CD4-positive, CD25-positive, alpha-beta regulatory T cell (primary cell): Measurements from ENCODE around the gene ADARB1. TPM values are rescaled to one million over a fixed set of nuclear protein-coding genes. Genes with fewer than 3 reads are reported as not detected.

Source experiments
- ATAC-seq, 2 donors: fragments of 150-1000 bp; cut with Tn5 transposase; one replicate each; pipeline ENCODE4 v1.10.0; 2021; ENCODE audit warnings: low read depth in 2 of 2, moderate number of reproducible peaks in 2 of 2, moderate library complexity in 1 of 2
- DNase-seq, 3 donors: peaks; one replicate each; pipeline versions ENCODE4 v3.0.0 to v3.0.0-alpha.2; 2012 to 2022; ENCODE audit warnings: mixed read lengths in 1 of 3
- H3K27ac ChIP-seq: one replicate; pipeline ENCODE4 v1.7.0; 2013; ENCODE audit warnings: mild to moderate bottlenecking, low read length; ENCODE audit not compliant: insufficient read depth, poor library complexity, severe bottlenecking
- H3K27me3 ChIP-seq: one replicate; pipeline ENCODE4 v1.7.0; 2013; ENCODE audit warnings: low read length; ENCODE audit not compliant: control insufficient read depth, insufficient read depth
- H3K36me3 ChIP-seq: one replicate; pipeline ENCODE4 v1.7.0; 2013; ENCODE audit warnings: mild to moderate bottlenecking, low read length, moderate library complexity; ENCODE audit not compliant: control insufficient read depth, insufficient read depth
- H3K4me1 ChIP-seq: 2 replicates; pipeline ENCODE4 v1.7.0; 2013; ENCODE audit warnings: mild to moderate bottlenecking, low read length; ENCODE audit not compliant: insufficient read depth, control insufficient read depth, poor library complexity, severe bottlenecking
- H3K4me3 ChIP-seq: one replicate; pipeline ENCODE4 v1.7.0; 2013; ENCODE audit warnings: low read depth, mild to moderate bottlenecking, low read length, moderate library complexity
- H3K9me3 ChIP-seq, 2 experiments: 1 replicate in 1 of 2; 2 replicates in 1 of 2; pipeline ENCODE4 v1.7.0; 2013; ENCODE audit warnings: low read length in 2 of 2, mild to moderate bottlenecking in 1 of 2, moderate library complexity in 1 of 2; ENCODE audit not compliant: control insufficient read depth in 2 of 2
- H3K27ac Mint-ChIP-seq, 3 donors: one replicate each; pipeline ENCODE4 v1.8.0; 2020 to 2022; ENCODE audit warnings: mild to moderate bottlenecking in 3 of 3, mixed read lengths in 3 of 3, moderate library complexity in 2 of 3
- H3K27me3 Mint-ChIP-seq: one replicate; pipeline ENCODE4 v1.8.0; 2022; ENCODE audit warnings: mild to moderate bottlenecking, mixed read lengths
- H3K36me3 Mint-ChIP-seq: one replicate; pipeline ENCODE4 v1.8.0; 2020; ENCODE audit warnings: mixed read lengths
- H3K4me1 Mint-ChIP-seq, 4 donors: one replicate each; pipeline ENCODE4 v1.8.0; 2020 to 2022; ENCODE audit warnings: mixed read lengths in 4 of 4, mild to moderate bottlenecking in 1 of 4
- H3K4me3 Mint-ChIP-seq, 4 donors: one replicate each; pipeline ENCODE4 v1.8.0; 2020 to 2022; ENCODE audit warnings: mild to moderate bottlenecking in 4 of 4, mixed read lengths in 4 of 4, moderate library complexity in 3 of 4
- H3K9me3 Mint-ChIP-seq, 7 donors: one replicate each; pipeline ENCODE4 v1.8.0; 2020 to 2022; ENCODE audit warnings: mixed read lengths in 7 of 7, mild to moderate bottlenecking in 3 of 7, moderate library complexity in 2 of 7
- polyA plus RNA-seq, 4 donors: library from polyadenylated mRNA; unstranded; fragments of 300-500 nt; fragmentation: Illumina TruSeq; gene quantifications; one replicate each; pipeline ENCODE4 v1.2.3, GENCODE V29; 2021
- total RNA-seq: library from RNA; stranded (reverse); gene quantifications from one replicate; pipeline ENCODE4 v1.2.3, GENCODE V29; 2022

The ADARB1 gene
- total and polyA plus RNA-seq, 5 donors from 2014 or later: 2.8 to 52.9 (median 5.6) TPM

DNA sequence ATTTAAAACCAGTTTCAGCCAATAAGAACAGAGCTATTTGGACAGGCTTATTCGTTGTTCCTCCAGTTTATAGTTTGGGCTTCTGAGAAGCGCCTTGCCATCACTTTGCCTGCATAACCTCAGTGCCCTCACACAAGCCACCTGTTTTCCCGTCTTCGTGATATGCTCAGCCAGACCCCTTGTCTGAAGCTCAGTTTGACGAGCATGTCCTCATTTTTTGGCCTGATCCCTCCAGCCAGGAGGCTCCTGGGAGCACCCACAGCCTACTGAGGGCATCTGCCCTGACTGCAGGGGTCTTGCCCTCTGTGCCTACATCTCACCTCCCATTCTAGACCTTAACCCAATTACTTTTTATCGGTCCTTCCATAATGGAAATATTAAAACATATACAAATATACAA is 95.3 kb downstream of the ADARB1 start:
- no peak overlapping the region for H3K4me3 ChIP-seq
- no peak overlapping the region for H3K27ac ChIP-seq
- peaks cover 14 to 40% (median 26%) of the 10 kb centered on the region in 4 donors for H3K4me1 Mint-ChIP-seq
- DNase-seq: no peak
- H3K9me3 Mint-ChIP-seq: no peaks in the 10 kb centered on the region
- H3K36me3 Mint-ChIP-seq: peaks cover 15% of the 10 kb centered on the region
- no peaks in the 10 kb centered on the region for H3K27me3 Mint-ChIP-seq
- no peaks in the 10 kb centered on the region for H3K9me3 ChIP-seq
- H3K4me3 Mint-ChIP-seq: no peak overlapping the region
- ATAC-seq: no peak
- H3K27me3 ChIP-seq: no peaks in the 10 kb centered on the region
- H3K4me1 ChIP-seq: peaks cover 19% of the 10 kb centered on the region
- H3K36me3 ChIP-seq: peaks cover 11% of the 10 kb centered on the region
- peak overlapping the region in 2 of 3 donors; percentile 37 to 54 for H3K27ac Mint-ChIP-seq

DNA sequence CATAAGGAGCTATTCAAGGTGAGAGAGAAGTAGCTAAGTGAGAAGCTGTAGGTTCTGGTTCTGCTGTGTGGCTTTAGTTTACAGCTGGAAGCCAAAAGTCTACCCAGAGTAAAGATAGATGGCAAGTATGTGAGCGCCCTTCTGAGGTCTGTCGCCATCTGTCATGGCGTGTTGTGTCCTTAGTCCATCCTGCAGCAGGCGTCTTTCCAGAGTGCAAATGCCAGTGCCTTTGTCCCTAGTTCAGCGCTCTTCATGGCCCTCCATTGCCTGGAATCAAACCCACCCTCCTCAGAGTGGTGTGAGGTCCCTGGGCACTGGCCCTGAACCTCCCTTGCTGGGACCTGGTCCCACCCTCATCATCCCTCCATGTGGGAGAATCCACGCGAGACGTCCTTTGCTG is 96.6 kb downstream of the ADARB1 start:
- no peak overlapping the region for H3K4me3 ChIP-seq
- no peaks in the 10 kb centered on the region for H3K27me3 Mint-ChIP-seq
- H3K36me3 Mint-ChIP-seq: peaks cover 16% of the 10 kb centered on the region
- H3K36me3 ChIP-seq: peaks cover 14% of the 10 kb centered on the region
- no peak for ATAC-seq
- peaks cover 14 to 40% (median 26%) of the 10 kb centered on the region in 4 donors for H3K4me1 Mint-ChIP-seq
- no peaks in the 10 kb centered on the region for H3K9me3 ChIP-seq
- no peaks in the 10 kb centered on the region for H3K9me3 Mint-ChIP-seq
- peak overlapping the region in 1 of 3 donors; percentile 63 for H3K27ac Mint-ChIP-seq
- no peaks in the 10 kb centered on the region for H3K27me3 ChIP-seq
- no peak for DNase-seq
- H3K4me3 Mint-ChIP-seq: no peak overlapping the region
- H3K4me1 ChIP-seq: peaks cover 19% of the 10 kb centered on the region
- no peak overlapping the region for H3K27ac ChIP-seq

DNA sequence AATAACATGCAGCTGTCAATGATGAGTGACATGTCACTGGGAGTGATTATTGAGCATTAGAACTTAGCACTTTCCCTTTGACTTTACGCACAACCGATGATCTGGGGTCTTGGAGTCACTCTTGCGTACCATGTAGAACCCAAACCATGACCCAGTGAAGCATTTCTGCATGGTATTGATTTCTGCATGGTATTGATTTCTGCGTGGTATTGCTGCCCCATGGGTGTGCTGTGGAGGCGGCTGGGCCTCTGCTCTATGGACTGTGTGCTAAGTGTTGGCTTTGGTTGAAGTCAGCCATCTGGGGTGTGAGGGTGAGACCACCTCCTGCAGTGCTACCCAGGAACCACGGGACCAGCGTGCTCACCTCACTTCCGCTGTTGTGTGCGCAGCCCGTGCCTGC is 98.0 kb downstream of the ADARB1 start:
- H3K4me1 Mint-ChIP-seq: peaks cover 14 to 32% (median 25%) of the 10 kb centered on the region in 4 donors
- DNase-seq (no peak), ATAC-seq (no peak)
- no peak overlapping the region for H3K4me3 ChIP-seq
- H3K27me3 Mint-ChIP-seq: no peaks in the 10 kb centered on the region
- no peak overlapping the region for H3K4me3 Mint-ChIP-seq
- H3K9me3 Mint-ChIP-seq: no peaks in the 10 kb centered on the region
- H3K4me1 ChIP-seq: peaks cover 19% of the 10 kb centered on the region
- no peaks in the 10 kb centered on the region for H3K9me3 ChIP-seq
- peaks cover 30% of the 10 kb centered on the region for H3K36me3 Mint-ChIP-seq
- H3K27me3 ChIP-seq: no peaks in the 10 kb centered on the region
- H3K27ac Mint-ChIP-seq: peak overlapping the region in 1 of 3 donors; percentile 63
- H3K36me3 ChIP-seq: peaks cover 24% of the 10 kb centered on the region
- no peak overlapping the region for H3K27ac ChIP-seq

DNA sequence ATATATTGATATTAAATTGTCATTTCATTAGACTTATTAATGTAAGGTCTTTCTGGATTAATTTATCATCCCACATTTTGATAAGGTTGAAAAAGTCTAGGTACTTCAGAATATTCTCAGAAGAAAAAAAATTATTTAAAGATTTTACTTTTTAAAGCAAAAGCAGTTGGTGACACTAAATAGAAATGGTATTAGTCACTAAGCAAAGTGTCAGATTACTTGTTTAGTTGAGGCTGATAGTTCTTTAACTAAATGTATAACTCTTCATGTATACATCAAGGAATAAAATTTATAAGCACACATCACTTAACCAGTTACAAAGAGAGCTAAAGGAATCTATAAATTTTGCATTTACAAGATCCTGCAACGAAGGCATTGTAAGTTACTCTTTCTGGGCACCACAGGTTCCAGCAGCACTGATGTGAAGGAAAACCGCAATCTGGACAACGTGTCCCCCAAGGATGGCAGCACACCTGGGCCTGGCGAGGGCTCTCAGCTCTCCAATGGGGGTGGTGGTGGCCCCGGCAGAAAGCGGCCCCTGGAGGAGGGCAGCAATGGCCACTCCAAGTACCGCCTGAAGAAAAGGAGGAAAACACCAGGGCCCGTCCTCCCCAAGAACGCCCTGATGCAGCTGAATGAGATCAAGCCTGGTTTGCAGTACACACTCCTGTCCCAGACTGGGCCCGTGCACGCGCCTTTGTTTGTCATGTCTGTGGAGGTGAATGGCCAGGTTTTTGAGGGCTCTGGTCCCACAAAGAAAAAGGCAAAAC is 101.1 kb downstream of the ADARB1 start:
- peaks cover 46% of the 10 kb centered on the region for H3K36me3 Mint-ChIP-seq
- no peaks in the 10 kb centered on the region for H3K27me3 Mint-ChIP-seq
- H3K4me3 ChIP-seq: no peak overlapping the region
- H3K27me3 ChIP-seq: no peaks in the 10 kb centered on the region
- H3K9me3 Mint-ChIP-seq: no peaks in the 10 kb centered on the region
- peaks cover 8% of the 10 kb centered on the region for H3K4me1 ChIP-seq
- peaks cover 6 to 18% (median 9%) of the 10 kb centered on the region in 4 donors for H3K4me1 Mint-ChIP-seq
- H3K36me3 ChIP-seq: peaks cover 27% of the 10 kb centered on the region
- DNase-seq (no peak), ATAC-seq (no peak)
- H3K27ac Mint-ChIP-seq: no peak overlapping the region
- H3K4me3 Mint-ChIP-seq: no peak overlapping the region
- no peak overlapping the region for H3K27ac ChIP-seq
- H3K9me3 ChIP-seq: no peaks in the 10 kb centered on the region

DNA sequence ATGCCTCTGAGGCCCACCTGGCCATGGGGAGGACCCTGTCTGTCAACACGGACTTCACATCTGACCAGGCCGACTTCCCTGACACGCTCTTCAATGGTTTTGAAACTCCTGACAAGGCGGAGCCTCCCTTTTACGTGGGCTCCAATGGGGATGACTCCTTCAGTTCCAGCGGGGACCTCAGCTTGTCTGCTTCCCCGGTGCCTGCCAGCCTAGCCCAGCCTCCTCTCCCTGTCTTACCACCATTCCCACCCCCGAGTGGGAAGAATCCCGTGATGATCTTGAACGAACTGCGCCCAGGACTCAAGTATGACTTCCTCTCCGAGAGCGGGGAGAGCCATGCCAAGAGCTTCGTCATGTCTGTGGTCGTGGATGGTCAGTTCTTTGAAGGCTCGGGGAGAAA is 101.8 kb downstream of the ADARB1 start:
- Mint-ChIP-seq H3K27me3 (no peaks in the 10 kb centered on the region), H3K9me3 (no peaks in the 10 kb centered on the region), H3K4me3 (no peak overlapping the region), H3K4me1 (peaks cover under 1 to 12% (median 4%) of the 10 kb centered on the region in 4 donors), H3K36me3 (peaks cover 45% of the 10 kb centered on the region), H3K27ac (no peak overlapping the region)
- no peak overlapping the region for H3K4me3 ChIP-seq
- no peaks in the 10 kb centered on the region for H3K27me3 ChIP-seq
- peaks cover 2% of the 10 kb centered on the region for H3K4me1 ChIP-seq
- ATAC-seq (no peak), DNase-seq (no peak)
- H3K36me3 ChIP-seq: peaks cover 32% of the 10 kb centered on the region
- H3K9me3 ChIP-seq: no peaks in the 10 kb centered on the region
- no peak overlapping the region for H3K27ac ChIP-seq

DNA sequence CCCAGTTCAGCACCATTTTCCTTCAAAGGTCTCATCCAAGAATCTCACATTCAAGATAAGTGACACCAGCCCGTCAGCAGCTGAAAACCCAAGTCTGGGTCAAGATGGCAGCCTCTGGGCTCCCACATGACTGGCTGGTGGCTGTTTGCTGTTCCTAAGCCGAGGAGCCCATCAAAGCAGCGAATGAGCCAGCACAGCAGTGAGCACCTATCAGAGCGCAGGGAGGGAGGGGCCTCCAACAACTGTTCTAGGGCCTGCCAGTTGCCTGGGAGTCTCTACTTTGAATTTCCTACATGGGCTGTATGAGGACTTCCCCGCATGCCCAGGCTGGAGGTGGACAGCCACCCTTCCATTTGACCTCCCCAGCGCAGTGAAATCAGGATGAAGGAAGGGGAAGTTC is 102.7 kb downstream of the ADARB1 start:
- Mint-ChIP-seq H3K4me1 (peaks cover 0 to 6% (median 1%) of the 10 kb centered on the region in 4 donors), H3K27me3 (no peaks in the 10 kb centered on the region), H3K4me3 (no peak overlapping the region), H3K27ac (peak overlapping the region in 1 of 3 donors; percentile 62), H3K9me3 (no peaks in the 10 kb centered on the region), H3K36me3 (peaks cover 49% of the 10 kb centered on the region)
- H3K9me3 ChIP-seq: no peaks in the 10 kb centered on the region
- DNase-seq: no peak
- no peaks in the 10 kb centered on the region for H3K4me1 ChIP-seq
- peaks cover 35% of the 10 kb centered on the region for H3K36me3 ChIP-seq
- no peak overlapping the region for H3K27ac ChIP-seq
- H3K4me3 ChIP-seq: no peak overlapping the region
- no peak for ATAC-seq
- H3K27me3 ChIP-seq: no peaks in the 10 kb centered on the region

DNA sequence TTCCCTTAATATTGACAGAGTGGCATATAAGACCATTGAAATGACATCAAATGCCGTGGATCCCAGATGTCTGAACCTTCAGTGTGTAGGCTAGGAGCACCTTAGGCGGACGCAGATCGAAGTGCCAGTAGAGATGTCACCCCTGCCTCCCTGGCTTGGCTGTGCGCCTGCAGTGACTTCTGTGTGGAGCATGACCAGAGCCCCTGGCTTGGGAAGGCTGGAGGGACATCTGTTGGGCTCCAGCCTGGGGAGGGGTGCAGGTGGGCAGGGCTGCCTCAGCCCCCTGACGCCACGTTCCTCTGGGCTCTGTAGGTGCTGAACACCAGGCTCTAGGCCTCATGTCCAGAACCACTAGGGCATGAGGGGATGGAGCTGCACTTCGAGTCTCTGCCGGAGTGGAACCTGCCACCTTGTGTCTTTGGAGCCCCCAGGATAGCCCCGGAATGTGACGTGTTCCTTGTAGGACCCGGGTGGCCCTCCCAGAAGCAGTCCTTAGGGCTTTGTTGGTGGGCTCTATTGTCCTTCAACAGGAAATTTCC is 103.8 kb downstream of the ADARB1 start:
- Mint-ChIP-seq H3K4me1 (peaks cover 0 to 9% (median 4%) of the 10 kb centered on the region in 4 donors), H3K27ac (no peak overlapping the region), H3K27me3 (no peaks in the 10 kb centered on the region), H3K9me3 (no peaks in the 10 kb centered on the region), H3K36me3 (peaks cover 52% of the 10 kb centered on the region), H3K4me3 (no peak overlapping the region)
- Histone ChIP-seq H3K27ac (no peak overlapping the region), H3K36me3 (peaks cover 38% of the 10 kb centered on the region), H3K4me1 (no peaks in the 10 kb centered on the region), H3K9me3 (no peaks in the 10 kb centered on the region), H3K27me3 (no peaks in the 10 kb centered on the region), H3K4me3 (no peak overlapping the region)
- ATAC-seq (no peak), DNase-seq (no peak)

DNA sequence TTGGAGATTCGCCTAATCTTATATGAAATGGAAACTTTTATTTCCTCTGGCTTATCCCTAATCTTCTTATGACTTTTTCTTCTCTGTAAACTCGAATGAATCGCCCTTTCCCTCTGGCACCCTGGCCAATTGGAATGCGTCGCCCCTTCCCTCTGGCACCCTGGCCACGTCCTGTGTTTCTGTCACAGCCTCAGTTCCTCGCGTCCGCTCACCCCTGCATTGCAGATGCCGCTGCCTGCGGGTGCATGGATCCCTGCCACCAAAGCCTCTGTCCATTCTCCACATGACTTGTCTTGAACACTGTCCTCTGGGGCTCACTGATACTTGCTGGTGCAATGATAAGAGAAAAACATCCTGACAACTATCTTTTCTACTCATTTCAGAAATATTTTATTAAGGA is 104.6 kb downstream of the ADARB1 start:
- Mint-ChIP-seq H3K27ac (no peak overlapping the region), H3K9me3 (no peaks in the 10 kb centered on the region), H3K36me3 (peaks cover 55% of the 10 kb centered on the region), H3K4me1 (peaks cover 0 to 8% (median 4%) of the 10 kb centered on the region in 4 donors), H3K4me3 (no peak overlapping the region), H3K27me3 (no peaks in the 10 kb centered on the region)
- H3K27me3 ChIP-seq: no peaks in the 10 kb centered on the region
- no peaks in the 10 kb centered on the region for H3K4me1 ChIP-seq
- peaks cover 41% of the 10 kb centered on the region for H3K36me3 ChIP-seq
- no peak overlapping the region for H3K27ac ChIP-seq
- H3K9me3 ChIP-seq: no peaks in the 10 kb centered on the region
- ATAC-seq (no peak), DNase-seq (no peak)
- no peak overlapping the region for H3K4me3 ChIP-seq
